HCT116 (cell line): ENCODE data around the gene STX16. TPM values are rescaled to one million over a fixed set of nuclear protein-coding genes. Genes with fewer than 3 reads are reported as not detected.

ENCODE experiments used
- ATAC-seq: fragments of 200-7000 bp; cut with Tn5 transposase; 2 replicates; pipeline ENCODE4 v1.9.1; 2020; ENCODE audit warnings: mild to moderate bottlenecking, moderate library complexity
- BruUV-seq: library from RNA; stranded (reverse); fragments of 400-500 nt; replicated peaks from 2 replicates; lab custom pipeline; 2021; lab: Mats Ljungman, UMichigan
- CTCF ChIA-PET: fragments of 300-600 bp; sonication (Branson Sonifier 250); formaldehyde crosslinking; loops from one replicate; lab custom pipeline; 2021; ENCODE audit warnings: antibody characterized with exemption; lab: Charles Lee
- POLR2A ChIA-PET: fragments of 300-600, 350-600 bp; sonication (Branson Sonifier 250); formaldehyde crosslinking; loops from one replicate; lab custom pipeline; 2021; ENCODE audit warnings: antibody characterized with exemption; lab: Charles Lee
- RAD21 ChIA-PET, 2 experiments: fragments of 300-600 bp; sonication (Branson Sonifier 250); formaldehyde crosslinking; loops; one replicate each; lab custom pipeline; 2023; ENCODE audit warnings: low total read pairs in 2 of 2; ENCODE audit not compliant: uncharacterized antibody in 2 of 2, unreplicated experiment in 2 of 2, low non-redundant PET in 1 of 2; lab: Charles Lee
- DNase-seq: peaks from one replicate; pipeline ENCODE4 v3.0.0-alpha.2; 2010; ENCODE audit warnings: low read depth, low spot score
- H2AFZ ChIP-seq: fragments of 200-600 bp; shearing (Covaris generic), sonication (generic); 2 replicates; pipeline ENCODE4 v1.6.1; 2017; ENCODE audit warnings: low read depth, mixed run types, mixed read lengths, antibody characterized with exemption, low read length; ENCODE audit not compliant: poor library complexity, severe bottlenecking
- H3K27ac ChIP-seq: 2 replicates; pipeline ENCODE4 v1.5.1; 2012; ENCODE audit warnings: low read depth, low read length
- H3K27me3 ChIP-seq: fragments of 200-600 bp; sonication (generic); 2 replicates; pipeline ENCODE4 v1.6.1; 2016; ENCODE audit warnings: mixed run types, low read length, mixed read lengths; ENCODE audit not compliant: insufficient read depth
- H3K36me3 ChIP-seq, 2 experiments: fragments of 200-500 bp in 1 of 2; fragments of 200-600 bp in 1 of 2; sonication (Bioruptor generic) in 1 of 2; sonication (generic) in 1 of 2; 2 replicates each; pipeline versions ENCODE4 v1.5.1 to v1.6.1; 2014 to 2016; ENCODE audit warnings: low read length in 2 of 2, inconsistent platforms in 1 of 2, mixed read lengths in 1 of 2, mixed run types in 1 of 2; ENCODE audit not compliant: insufficient read depth in 2 of 2, control insufficient read depth in 1 of 2
- H3K4me1 ChIP-seq, 2 experiments: fragments of 200-600 bp in 1 of 2; sonication (generic) in 1 of 2; 2 replicates each; pipeline versions ENCODE4 v1.5.1 to v1.6.1; 2012 to 2017; ENCODE audit warnings: low read length in 2 of 2, inconsistent platforms in 1 of 2, mild to moderate bottlenecking in 1 of 2, mixed read lengths in 1 of 2, mixed run types in 1 of 2, moderate library complexity in 1 of 2; ENCODE audit not compliant: insufficient read depth in 2 of 2, control insufficient read depth in 1 of 2
- H3K4me2 ChIP-seq: fragments of 200-600 bp; sonication (generic); 2 replicates; pipeline ENCODE4 v1.6.1; 2017; ENCODE audit warnings: mixed run types, low read length, mixed read lengths
- H3K4me3 ChIP-seq, 2 experiments: fragments of 200-600 bp in 1 of 2; sonication (generic) in 1 of 2; replicated peaks in 1 of 2; 2 replicates each; pipeline ENCODE4 v1.5.1; 2011 to 2016; ENCODE audit warnings: low read length in 2 of 2, control low read depth in 1 of 2, low read depth in 1 of 2, mild to moderate bottlenecking in 1 of 2, mixed read lengths in 1 of 2, mixed run types in 1 of 2
- H3K79me2 ChIP-seq: fragments of 200-600 bp; sonication (generic); 2 replicates; pipeline ENCODE4 v1.6.1; 2017; ENCODE audit warnings: mild to moderate bottlenecking, mixed run types, low read length, moderate library complexity, mixed read lengths; ENCODE audit not compliant: insufficient read depth
- H3K9ac ChIP-seq: fragments of 200-600 bp; sonication (generic); 2 replicates; pipeline ENCODE4 v1.6.1; 2016; ENCODE audit warnings: low read length, mixed read lengths
- H3K9me2 ChIP-seq: fragments of 200-600 bp; sonication (generic), shearing (Covaris generic); 2 replicates; pipeline ENCODE4 v1.6.1; 2017; ENCODE audit warnings: mixed run types, mild to moderate bottlenecking, moderate library complexity; ENCODE audit not compliant: insufficient read depth
- H3K9me3 ChIP-seq, 2 experiments: fragments of 200-500 bp in 1 of 2; fragments of 200-600 bp in 1 of 2; sonication (Bioruptor generic) in 1 of 2; sonication (generic) in 1 of 2; 2 replicates each; pipeline ENCODE4 v1.6.1; 2014 to 2017; ENCODE audit warnings: low read length in 2 of 2, mixed read lengths in 2 of 2, inconsistent platforms in 1 of 2, low read depth in 1 of 2, mild to moderate bottlenecking in 1 of 2, mixed run types in 1 of 2, moderate library complexity in 1 of 2; ENCODE audit not compliant: control insufficient read depth in 1 of 2, insufficient read depth in 1 of 2
- H4K20me1 ChIP-seq: fragments of 200-600 bp; sonication (generic), shearing (Covaris generic); 2 replicates; pipeline ENCODE4 v1.6.1; 2017; ENCODE audit warnings: mixed run types, mild to moderate bottlenecking, moderate library complexity; ENCODE audit not compliant: insufficient read depth
- EZH2phosphoT487 ChIP-seq: fragments of 200-600 bp; IDR thresholded peaks from 2 replicates; pipeline ENCODE4 v1.6.1; 2018; ENCODE audit warnings: antibody characterized with exemption, borderline replicate concordance
- JUND ChIP-seq: IDR thresholded peaks from 2 replicates; pipeline ENCODE4 v1.6.1; 2012
- SP1 ChIP-seq: IDR thresholded peaks from 2 replicates; pipeline ENCODE4 v1.6.1; 2012; ENCODE audit warnings: low read depth
- SRF ChIP-seq: IDR thresholded peaks from 2 replicates; pipeline ENCODE4 v1.6.1; 2012; ENCODE audit warnings: low read depth
- ZNF274 ChIP-seq: fragments of 200-500 bp; sonication (Bioruptor generic); IDR thresholded peaks from 2 replicates; pipeline ENCODE4 v1.6.1; 2014; ENCODE audit warnings: mild to moderate bottlenecking, low read depth, low read length, inconsistent platforms
- intact Hi-C: fragments of 100-400 bp; cut with micrococcal nuclease; formaldehyde crosslinking; loops from 2 replicates; pipeline ENCODE4 v1.10.0; 2022
- total RNA-seq: library from RNA; stranded (reverse); gene quantifications from one replicate; pipeline ENCODE4 v1.2.1, GENCODE V29; 2021; ENCODE audit not compliant: unreplicated experiment
- TF ChIP-seq, protein P1 (sequence below): IDR thresholded peaks from 2 replicates; pipeline ENCODE4 v1.6.1; 2011; ENCODE audit warnings: mild to moderate bottlenecking, low read length, moderate library complexity; ENCODE audit not compliant: insufficient replicate concordance; ENCODE audit errors: extremely low read depth

The STX16 gene
- total RNA-seq, 1 experiment from 2014 or later, result 55.1 TPM

DNA sequence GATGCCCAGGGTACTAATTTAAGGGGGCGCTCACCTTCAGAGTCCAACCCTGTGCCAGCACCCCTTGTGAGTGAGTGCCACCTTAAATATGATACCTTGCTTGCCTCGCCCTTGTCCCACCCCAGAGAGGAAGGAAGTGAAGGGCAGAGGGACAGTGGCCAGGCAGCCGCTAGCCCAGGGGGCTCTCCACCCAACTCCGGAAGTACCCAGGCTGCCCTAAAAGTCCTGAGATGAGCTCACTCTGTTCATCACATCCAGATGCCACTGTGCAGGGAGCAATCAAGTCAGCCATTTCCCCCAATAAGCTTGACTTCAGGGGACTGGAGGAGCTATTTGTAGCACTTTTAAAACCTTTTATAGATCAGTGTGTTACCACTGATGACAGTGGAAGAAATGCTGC is 25.0 kb upstream of the STX16 start (continued):
- TF ChIP-seq, protein P1, sequence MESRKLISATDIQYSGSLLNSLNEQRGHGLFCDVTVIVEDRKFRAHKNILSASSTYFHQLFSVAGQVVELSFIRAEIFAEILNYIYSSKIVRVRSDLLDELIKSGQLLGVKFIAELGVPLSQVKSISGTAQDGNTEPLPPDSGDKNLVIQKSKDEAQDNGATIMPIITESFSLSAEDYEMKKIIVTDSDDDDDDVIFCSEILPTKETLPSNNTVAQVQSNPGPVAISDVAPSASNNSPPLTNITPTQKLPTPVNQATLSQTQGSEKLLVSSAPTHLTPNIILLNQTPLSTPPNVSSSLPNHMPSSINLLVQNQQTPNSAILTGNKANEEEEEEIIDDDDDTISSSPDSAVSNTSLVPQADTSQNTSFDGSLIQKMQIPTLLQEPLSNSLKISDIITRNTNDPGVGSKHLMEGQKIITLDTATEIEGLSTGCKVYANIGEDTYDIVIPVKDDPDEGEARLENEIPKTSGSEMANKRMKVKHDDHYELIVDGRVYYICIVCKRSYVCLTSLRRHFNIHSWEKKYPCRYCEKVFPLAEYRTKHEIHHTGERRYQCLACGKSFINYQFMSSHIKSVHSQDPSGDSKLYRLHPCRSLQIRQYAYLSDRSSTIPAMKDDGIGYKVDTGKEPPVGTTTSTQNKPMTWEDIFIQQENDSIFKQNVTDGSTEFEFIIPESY, result no peak

DNA sequence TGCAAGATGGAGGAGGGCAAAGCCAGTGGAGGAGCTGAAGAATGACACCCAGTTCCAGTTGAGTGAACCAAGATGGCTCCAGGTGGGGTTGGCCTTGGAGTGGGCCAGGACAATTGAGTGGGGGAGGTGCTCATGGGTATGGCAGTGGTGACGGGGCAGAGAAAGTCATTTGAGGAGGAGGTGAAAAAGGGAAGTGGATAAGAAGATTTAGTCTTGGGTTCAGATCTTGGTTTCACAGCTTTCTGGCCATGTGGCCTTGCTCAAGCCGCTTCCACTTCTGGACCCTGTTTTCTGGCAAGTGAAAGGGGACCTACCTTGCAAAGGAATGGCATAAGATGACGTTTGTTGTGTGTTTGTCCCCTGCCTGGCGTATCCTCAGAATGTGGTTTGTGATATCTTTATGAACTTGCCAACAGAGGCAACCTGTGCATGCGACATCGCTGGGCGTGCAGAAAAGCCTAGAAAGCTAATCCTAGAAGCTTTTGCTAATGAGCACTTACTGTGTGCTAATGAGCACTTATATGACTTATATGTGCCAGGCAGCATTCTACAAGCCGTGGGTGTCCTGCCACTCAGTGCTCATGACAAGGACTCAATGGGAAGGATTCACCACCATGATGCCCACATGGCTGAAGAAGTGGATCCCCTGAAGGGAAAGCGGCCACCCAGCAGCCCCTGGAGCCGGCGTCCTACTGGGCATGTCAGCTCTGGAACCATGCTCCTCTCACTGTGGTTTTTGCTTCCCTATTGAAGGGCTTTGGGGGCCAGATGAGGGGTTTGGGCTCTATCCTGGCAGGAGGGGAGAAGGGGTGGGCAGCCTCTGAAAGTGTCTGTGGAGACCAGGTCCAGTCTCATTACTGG is 23.6 kb upstream of the STX16 start:
- Histone ChIP-seq H3K9ac (no peak overlapping the region), H2AFZ (no peak overlapping the region), H3K79me2 (no peaks in the 10 kb centered on the region), H3K27ac (no peak overlapping the region), H3K9me3 (no peaks in the 10 kb centered on the region)
- CTCF ChIA-PET, result interaction anchor here (0.6 kb wide), 1 partner anchor 64 kb away, joined by 3 read pairs; no protein-coding TSS in a partner anchor
- TF ChIP-seq SP1 (no peak), ZNF274 (no peak), SRF (no peak), JUND (no peak), EZH2phosphoT487 (no peak)
- TF ChIP-seq, protein P1, result no peak
- TF ChIP-seq, all 23 proteins: peak for 0
- no peaks in the 10 kb centered on the region for H3K36me3 ChIP-seq
- no peaks in the 10 kb centered on the region for H3K27me3 ChIP-seq
- H4K20me1 ChIP-seq, result no peaks in the 10 kb centered on the region
- intact Hi-C loops, result no loop called here
- ChIA-PET POLR2A (no interaction called here), RAD21 (no interaction called here)
- DNase-seq (no peak), ATAC-seq (no peak)
- no peak overlapping the region for H3K4me3 ChIP-seq
- H3K4me2 ChIP-seq, result no peak overlapping the region
- peaks cover 20 to 53% of the 10 kb centered on the region in 2 experiments for H3K4me1 ChIP-seq
- no TSS peak for BruUV-seq
- no peaks in the 10 kb centered on the region for H3K9me2 ChIP-seq
